ENCODE data around the gene ATP8A2. TPM values are rescaled to one million over a fixed set of nuclear protein-coding genes. Genes with fewer than 3 reads are reported as not detected.

The ATP8A2 gene
- total and polyA plus RNA-seq, 2 of the 8 experiments (the other 6 are each of a cell fraction or from before 2014, with no cell fraction given): 2.4 to 8.3 TPM

- Histone ChIP-seq H3K4me1 (replicated peaks in 1 of 4; ENCODE audit: control insufficient read depth in 3 of 4, insufficient read depth in 4 of 4, low read length in 3 of 4) (peaks cover 4 to 21% (median 8%) of the 10 kb centered on the region in 4 experiments), H3K4me2 (ENCODE audit: insufficient read depth in 1 of 2, low read depth in 2 of 2, low read length in 2 of 2) (no peak overlapping the region), H2BK20ac (ENCODE audit: low read length) (no peak overlapping the region), H4K91ac (replicated peaks; ENCODE audit: insufficient read length, low read length) (no peak overlapping the region), H2BK12ac (ENCODE audit: low read depth, low read length) (no peak overlapping the region), H4K5ac (ENCODE audit: insufficient read length, low read depth, low read length) (no peak overlapping the region), H2AFZ (ENCODE audit: low read length) (no peak overlapping the region), H3K18ac (ENCODE audit: extremely low read depth, low read length) (no peak overlapping the region), H3K4ac (replicated peaks; ENCODE audit: insufficient read length, low read depth, low read length) (no peak overlapping the region), H3K4me3 (ENCODE audit: extremely low read depth in 1 of 4, insufficient read depth in 2 of 4, low read depth in 3 of 4, low read length in 4 of 4) (no peak overlapping the region), H4K20me1 (replicated peaks in 1 of 2; ENCODE audit: control insufficient read depth in 1 of 2, insufficient read depth in 2 of 2, low read length in 2 of 2) (no peaks in the 10 kb centered on the region), H3K23me2 (ENCODE audit: low read depth, low read length) (no peaks in the 10 kb centered on the region), H3K27ac (ENCODE audit: low read depth, low read length) (no peak overlapping the region), H3K14ac (ENCODE audit: insufficient read length) (no peak overlapping the region), H3K9ac (replicated peaks in 1 of 4; ENCODE audit: extremely low read depth in 1 of 4, low read depth in 3 of 4, low read length in 3 of 4) (no peak overlapping the region), H3K79me2 (ENCODE audit: control insufficient read depth in 1 of 2, insufficient read depth in 2 of 2, low read length in 2 of 2) (no peaks in the 10 kb centered on the region), H2AK5ac (ENCODE audit: low read depth, low read length) (no peak overlapping the region), H3K27me3 (replicated peaks in 1 of 4; ENCODE audit: control insufficient read depth in 3 of 4, extremely low read depth in 1 of 4, insufficient read depth in 3 of 4, low read length in 3 of 4) (peaks cover 0 to 1% (median 0%) of the 10 kb centered on the region in 4 experiments; a peak in 1 of 7 replicates), H3K9me3 (ENCODE audit: insufficient read depth in 2 of 2, low read depth in 1 of 2, low read length in 1 of 2) (peaks cover 0 to 2% of the 10 kb centered on the region in 2 experiments; a peak in 1 of 4 replicates), H2BK5ac (ENCODE audit: low read depth, low read length) (no peak overlapping the region), H3K79me1 (ENCODE audit: low read depth, low read length) (no peaks in the 10 kb centered on the region), H4K8ac (ENCODE audit: extremely low read depth, insufficient read depth, low read length) (no peak overlapping the region), H3K23ac (ENCODE audit: insufficient read length) (no peak overlapping the region), H3K36me3 (ENCODE audit: control insufficient read depth in 2 of 4, insufficient read depth in 4 of 4, low read length in 3 of 4) (no peaks in the 10 kb centered on the region; a peak in 1 of 8 replicates), H3K56ac (replicated peaks; ENCODE audit: insufficient read length, low read depth, low read length) (no peak overlapping the region), H2BK15ac (ENCODE audit: low read length) (no peak overlapping the region), H2BK120ac (replicated peaks; ENCODE audit: low read depth, low read length) (no peak overlapping the region)
- ChIA-PET CTCF (ENCODE audit: partially characterized antibody) (interaction anchor here (0.6 to 1.2 kb wide), 4 partner anchors 8 to 18 kb away, joined by 3 to 4 read pairs (median 3); no protein-coding TSS in a partner anchor), POLR2A (ENCODE audit: partially characterized antibody) (no interaction called here)
- DNase-seq (ENCODE audit: low read depth in 1 of 2, low spot score in 2 of 2) (no peak), FAIRE-seq (no peak)
- 95% methylated on average over 3 of the region's 3 CpGs; no CpG with 5 or more reads in 1 of the 2 experiments for WGBS, 2 experiments (ENCODE audit: extremely low coverage in 1 of 2, insufficient coverage in 1 of 2, insufficient read length in 1 of 2, insufficient replicate concordance in 2 of 2, low coverage in 1 of 2, low lambda C conversion rate in 2 of 2, missing lambda C conversion rate in 1 of 2)
- TF ChIP-seq RFX5 (IDR thresholded peaks at IDR 0.05; ENCODE audit: borderline replicate concordance, low read depth, low read length): no peak
- TF ChIP-seq RBBP5 (IDR thresholded peaks at IDR 0.05; ENCODE audit: borderline replicate concordance, low read depth, low read length): no peak
- TF ChIP-seq BRCA1 (IDR thresholded peaks at IDR 0.05; ENCODE audit: low read depth, low read length): no peak
- no peak for TF ChIP-seq YY1 (IDR thresholded peaks at IDR 0.05; ENCODE audit: low read depth, low read length)
- no peak for TF ChIP-seq HDAC2 (IDR thresholded peaks at IDR 0.05; ENCODE audit: borderline replicate concordance in 1 of 2, low read depth in 2 of 2, low read length in 2 of 2)
- TF ChIP-seq KDM1A (IDR thresholded peaks at IDR 0.05; ENCODE audit: borderline replicate concordance, low read length): no peak
- TF ChIP-seq TAF7 (optimal IDR thresholded peaks at IDR 0.05; ENCODE audit: borderline replicate concordance, low read depth, low read length): no peak
- TF ChIP-seq SP1 (IDR thresholded peaks at IDR 0.05; ENCODE audit: low read depth, low read length): no peak
- TF ChIP-seq GABPA (IDR thresholded peaks at IDR 0.05; ENCODE audit: borderline replicate concordance, insufficient read depth, low read length): no peak
- TF ChIP-seq SUZ12 (IDR thresholded peaks at IDR 0.05; ENCODE audit: low read length): no peak
- no peak for TF ChIP-seq SIRT6 (IDR thresholded peaks at IDR 0.05; ENCODE audit: low read length)
- no peak for TF ChIP-seq SP2 (IDR thresholded peaks at IDR 0.05; ENCODE audit: low read length)
- no peak for TF ChIP-seq SIX5 (IDR thresholded peaks at IDR 0.05; ENCODE audit: low read depth, low read length)
- no peak for TF ChIP-seq EP300 (IDR thresholded peaks at IDR 0.05; ENCODE audit: borderline replicate concordance in 1 of 2, low read depth in 2 of 2, low read length in 2 of 2)
- TF ChIP-seq NRF1 (IDR thresholded peaks at IDR 0.05; ENCODE audit: low read depth, low read length): no peak
Observed at GRCh38 chr13:25766576-25766975, 394.8 kb downstream of the ATP8A2 start.

Measured in H1 (cell line).